Liver (tissue), 3 donors: ENCODE measurements around the gene TYSND1.

Experiments
- ATF3 ChIP-seq: IDR thresholded peaks from 2 replicates; pipeline ENCODE4 v1.6.1; 2016; ENCODE audit warnings: antibody characterized with exemption
- CTCF ChIP-seq: fragments of 150-350 bp; IDR thresholded peaks from 2 replicates; pipeline ENCODE4 v1.5.1; 2017; ENCODE audit warnings: improper control_type of control experiment, low read depth, low read length; ENCODE audit not compliant: missing input control
- EGR1 ChIP-seq, 2 donors: IDR thresholded peaks; 2 replicates each; pipeline ENCODE4 v1.6.1; 2016 to 2018; ENCODE audit warnings: antibody characterized with exemption in 2 of 2, low read depth in 2 of 2
- FOXA1 ChIP-seq: IDR thresholded peaks from 2 replicates; pipeline ENCODE4 v1.6.1; 2016; ENCODE audit warnings: antibody characterized with exemption
- GABPA ChIP-seq, 2 donors: IDR thresholded peaks in 1 of 2; conservative IDR thresholded peaks in 1 of 2; 2 replicates each; pipeline ENCODE4 v1.6.1; 2016; ENCODE audit warnings: antibody characterized with exemption in 2 of 2, mild to moderate bottlenecking in 1 of 2, moderate library complexity in 1 of 2
- JUND ChIP-seq, 2 donors: IDR thresholded peaks; 2 replicates each; pipeline ENCODE4 v1.6.1; 2016; ENCODE audit warnings: antibody characterized with exemption in 2 of 2
- MAX ChIP-seq: IDR thresholded peaks from 2 replicates; pipeline ENCODE4 v1.6.1; 2016; ENCODE audit warnings: antibody characterized with exemption
- RAD21 ChIP-seq, 2 donors: IDR thresholded peaks; 2 replicates each; pipeline ENCODE4 v1.6.1; 2016; ENCODE audit warnings: antibody characterized with exemption in 2 of 2, mild to moderate bottlenecking in 2 of 2
- REST ChIP-seq: IDR thresholded peaks from 2 replicates; pipeline ENCODE4 v1.6.1; 2016; ENCODE audit warnings: antibody characterized with exemption, mild to moderate bottlenecking
- SP1 ChIP-seq: IDR thresholded peaks from 2 replicates; pipeline ENCODE4 v1.6.1; 2018; ENCODE audit warnings: antibody characterized with exemption, mild to moderate bottlenecking
- TAF1 ChIP-seq: conservative IDR thresholded peaks from 2 replicates; pipeline ENCODE4 v1.6.1; 2016; ENCODE audit warnings: antibody characterized with exemption, mild to moderate bottlenecking
- YY1 ChIP-seq: IDR thresholded peaks from 2 replicates; pipeline ENCODE4 v1.6.1; 2016; ENCODE audit warnings: antibody characterized with exemption, mild to moderate bottlenecking
- ZBTB33 ChIP-seq: IDR thresholded peaks from 2 replicates; pipeline ENCODE4 v1.6.1; 2016; ENCODE audit warnings: antibody characterized with exemption
- donor health status: healthy.
- donor health status: healthy.

GRCh38 chr10:70144372-70145110, 2.0 kb downstream of the TYSND1 start:
- TF ChIP-seq CTCF (no peak), REST (no peak), SP1 (no peak), ATF3 (no peak), GABPA (IDR thresholded peaks at IDR 0.05 in 1 of 2, conservative IDR thresholded peaks at IDR 0.05 in 1 of 2) (no peak), TAF1 (no peak), RAD21 (IDR thresholded peaks at IDR 0.05) (no peak), ZBTB33 (no peak), JUND (IDR thresholded peaks at IDR 0.05) (no peak), MAX (no peak), EGR1 (IDR thresholded peaks at IDR 0.05; ENCODE audit: low read depth in 2 of 2) (no peak), YY1 (no peak), FOXA1 (no peak)
